GM18907 (cell line): ENCODE data around the gene GRIK1.

ENCODE experiments used
- ATAC-seq: cut with Tn5 transposase; IDR thresholded peaks from one replicate; pipeline ENCODE4 v1.9.1; 2021; ENCODE audit warnings: mild to moderate bottlenecking, moderate library complexity; ENCODE audit not compliant: unreplicated experiment

The GRIK1 gene

GRCh38 chr21:29550205-29550604, 389.6 kb downstream of the GRIK1 start:
- ATAC-seq = no peak

- ATAC-seq = no peak
Observed at GRCh38 chr21:29549614-29550013, 390.2 kb downstream of the GRIK1 start.

GRCh38 chr21:29547998-29548397, 391.8 kb downstream of the GRIK1 start:
- no peak for ATAC-seq

GRCh38 chr21:29546071-29546470, 393.7 kb downstream of the GRIK1 start:
- ATAC-seq = no peak

- no peak for ATAC-seq
Observed at GRCh38 chr21:29540289-29540688, 399.5 kb downstream of the GRIK1 start.

GRCh38 chr21:29538115-29538514, 401.7 kb downstream of the GRIK1 start:
- no peak for ATAC-seq

GRCh38 chr21:29534448-29534847, 405.3 kb downstream of the GRIK1 start:
- no peak for ATAC-seq

- no peak for ATAC-seq
Observed at GRCh38 chr21:29529139-29529538, 410.7 kb downstream of the GRIK1 start.

- no peak for ATAC-seq
Observed at GRCh38 chr21:29526545-29526944, 413.3 kb downstream of the GRIK1 start.

DNA sequence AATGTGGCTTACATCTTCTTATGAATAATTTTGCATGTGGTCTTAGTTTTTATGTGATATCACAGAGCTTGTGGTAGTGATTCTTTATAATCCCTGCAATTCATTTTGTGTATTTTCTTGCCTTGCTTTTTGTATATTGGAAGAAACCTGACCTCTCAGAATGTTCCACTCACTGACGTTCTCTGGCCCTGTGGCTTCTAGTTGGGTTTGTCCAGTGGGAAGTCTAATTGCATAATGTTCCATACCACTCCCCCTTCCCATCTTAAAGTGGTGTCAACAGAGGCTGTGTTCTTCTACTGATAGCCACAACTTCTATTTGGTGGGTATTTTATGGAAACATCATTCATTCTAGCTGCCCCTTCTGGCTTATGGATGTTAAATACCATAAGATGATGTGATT, 415.7 kb downstream of the GRIK1 start:
- no peak for ATAC-seq

GRCh38 chr21:29523646-29524045, 416.1 kb downstream of the GRIK1 start:
- ATAC-seq = no peak

DNA sequence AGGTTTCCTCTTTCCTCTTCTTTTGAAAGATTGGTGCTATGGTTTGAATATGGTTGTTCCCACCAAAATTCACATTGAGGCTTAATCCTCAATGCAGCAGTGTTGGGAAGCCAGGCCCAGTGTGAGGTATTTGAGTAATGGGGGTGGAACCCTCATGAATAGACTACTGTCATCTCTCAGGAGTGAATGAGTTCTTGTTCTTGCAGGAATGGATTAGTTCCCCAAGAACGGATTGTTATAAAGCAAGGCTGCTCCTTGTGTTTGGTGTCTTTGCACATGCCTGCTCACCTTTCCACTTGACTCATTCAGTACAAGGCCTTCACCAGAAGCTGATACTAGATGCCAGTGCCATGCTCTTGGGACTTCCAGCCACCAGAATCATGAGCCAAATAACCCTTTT, 417.9 kb downstream of the GRIK1 start:
- ATAC-seq = no peak

DNA sequence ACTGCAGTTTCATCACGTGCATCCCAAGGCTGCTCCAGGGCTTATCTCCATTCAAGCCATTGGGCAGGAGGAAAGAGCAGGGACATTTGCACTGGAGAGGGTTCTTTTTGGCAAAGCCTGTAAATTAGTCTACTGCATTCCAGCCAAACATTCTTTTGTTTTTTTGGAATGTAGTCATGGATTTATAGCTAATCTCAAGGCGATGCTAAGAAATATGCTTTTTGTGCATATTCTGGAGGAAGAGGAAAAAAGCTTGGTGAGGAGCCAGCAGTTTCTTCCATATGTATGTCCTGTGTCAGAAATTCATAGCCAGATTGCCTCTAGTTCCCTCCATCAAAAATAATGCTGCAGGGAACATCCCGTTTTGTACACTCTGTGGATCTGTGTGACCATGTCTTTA, 419.6 kb downstream of the GRIK1 start:
- no peak for ATAC-seq

DNA sequence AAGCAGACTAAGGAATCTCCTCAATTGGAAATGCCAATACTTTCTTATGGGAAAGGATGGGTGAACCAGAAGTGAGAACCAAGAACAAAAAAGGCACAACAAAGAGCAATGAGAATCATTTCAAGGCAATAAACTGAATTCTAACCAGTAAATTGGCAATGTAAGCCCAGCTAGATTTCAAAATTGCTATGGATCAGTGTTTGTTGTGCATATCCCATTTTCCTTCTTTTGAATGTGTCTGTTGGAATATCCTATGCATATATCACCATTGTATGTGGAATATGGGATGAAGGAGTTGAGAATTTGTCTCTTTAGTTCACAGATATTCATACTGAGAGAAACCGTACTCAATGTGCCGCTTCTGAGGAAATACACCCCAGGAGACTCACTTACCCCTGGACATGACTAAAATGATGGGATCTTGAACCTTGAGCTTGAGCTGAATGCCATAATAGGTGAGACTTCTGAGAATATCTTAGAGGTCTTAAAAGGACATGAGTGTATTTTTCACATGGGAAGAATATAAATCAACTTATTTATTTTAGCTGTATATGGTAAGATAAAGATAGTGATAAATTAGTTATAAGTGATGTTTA, 425.0 kb downstream of the GRIK1 start:
- ATAC-seq = no peak

GRCh38 chr21:29513535-29513934, 426.3 kb downstream of the GRIK1 start:
- ATAC-seq = no peak

DNA sequence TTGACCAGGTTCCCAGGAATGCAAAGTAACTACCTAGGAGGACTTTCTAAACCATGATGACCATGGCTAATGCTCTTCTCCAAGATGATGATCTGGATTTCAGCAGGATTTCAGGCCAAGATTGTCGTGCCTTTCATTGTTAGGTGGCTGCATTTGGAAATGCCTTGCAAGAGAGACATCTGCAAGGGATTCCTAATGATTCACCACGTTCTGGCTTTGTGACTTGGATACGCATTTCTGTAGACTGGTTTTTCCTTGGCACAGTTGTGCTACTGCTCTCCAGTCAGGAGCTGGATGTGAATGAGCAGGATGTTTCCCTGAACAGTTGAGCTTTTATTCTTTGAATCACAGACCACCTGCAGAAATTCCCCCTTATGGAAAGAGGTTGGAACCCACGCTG, 428.7 kb downstream of the GRIK1 start:
- ATAC-seq = no peak

GRCh38 chr21:29509121-29509520, 430.7 kb downstream of the GRIK1 start:
- ATAC-seq = no peak

- ATAC-seq = no peak
Observed at GRCh38 chr21:29508301-29508700, 431.5 kb downstream of the GRIK1 start.

- no peak for ATAC-seq
Observed at GRCh38 chr21:29506947-29507346, 432.8 kb downstream of the GRIK1 start.

- no peak for ATAC-seq
Observed at GRCh38 chr21:29506214-29506613, 433.6 kb downstream of the GRIK1 start.

DNA sequence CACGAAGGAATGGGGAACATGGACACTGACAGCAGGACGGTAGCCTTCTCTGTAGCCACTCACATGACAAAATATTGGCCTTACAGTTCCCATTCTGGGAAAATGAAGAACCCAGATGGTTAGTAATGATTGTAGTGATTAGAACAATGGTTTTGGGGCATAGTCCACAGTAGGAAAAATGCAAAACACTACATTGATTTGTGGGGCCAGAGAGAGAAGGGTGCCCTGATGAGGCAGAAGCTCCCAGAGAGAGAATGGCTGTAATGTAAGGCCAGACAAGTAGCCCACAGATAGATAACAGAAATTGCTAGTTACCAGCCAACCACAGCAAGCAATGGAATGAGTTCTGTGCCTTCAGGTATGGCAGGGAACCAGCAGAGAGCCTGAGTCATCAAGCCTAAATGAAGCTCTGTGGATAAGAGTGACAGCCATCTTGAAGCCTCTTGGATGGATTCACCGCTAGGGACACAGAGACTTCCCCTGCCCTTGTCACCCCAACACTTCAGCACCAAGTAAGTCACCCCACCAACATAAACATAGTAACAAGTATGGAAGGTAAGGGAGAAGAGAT, 435.0 kb downstream of the GRIK1 start:
- ATAC-seq = no peak

DNA sequence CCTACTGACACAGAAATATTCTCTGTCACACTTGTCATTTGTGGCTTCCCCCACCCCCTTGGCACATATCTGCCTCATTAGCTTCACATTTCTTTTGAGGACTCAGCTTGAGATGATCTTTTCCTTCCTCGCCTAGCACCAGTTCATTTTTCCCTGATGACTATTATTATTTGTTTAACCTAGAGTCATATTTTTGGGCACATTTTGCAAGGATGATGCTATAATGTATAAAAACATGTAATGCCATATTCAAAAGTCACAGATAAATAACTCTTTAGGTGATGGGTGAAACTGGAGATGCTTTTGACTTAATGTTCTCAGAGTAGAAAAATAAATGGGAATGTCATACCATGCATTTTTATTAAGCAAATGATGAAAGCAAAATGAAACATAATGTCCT, 438.3 kb downstream of the GRIK1 start:
- ATAC-seq = no peak

DNA sequence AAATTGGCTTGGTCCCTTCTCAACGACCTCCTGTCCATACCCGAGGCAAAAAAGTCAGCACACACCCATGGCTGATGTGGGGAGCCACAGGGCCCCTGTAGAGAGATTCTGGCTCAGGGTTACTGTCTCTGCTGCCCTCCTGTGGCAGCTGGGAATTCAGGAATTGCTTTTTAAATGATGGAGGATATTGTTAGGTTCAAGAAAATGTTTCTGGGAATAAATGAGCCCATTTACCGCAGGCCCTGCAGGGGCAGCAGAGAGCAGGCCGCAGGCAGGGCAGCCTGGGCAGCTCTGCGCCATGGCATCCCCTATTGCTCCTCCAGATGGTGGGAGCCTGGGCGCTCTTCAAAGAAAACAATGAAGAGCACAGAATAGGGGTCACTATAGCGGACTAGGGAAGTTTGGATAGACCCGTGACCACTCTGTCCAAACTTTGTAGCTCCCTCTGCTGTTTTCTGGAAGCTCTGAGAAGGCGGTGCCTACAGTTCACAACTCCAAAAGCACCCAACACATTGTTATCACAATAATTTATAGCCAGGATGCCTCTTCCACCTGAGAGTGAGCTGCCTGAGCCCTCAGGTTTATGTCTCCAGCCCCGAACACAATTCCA, 440.0 kb downstream of the GRIK1 start:
- no peak for ATAC-seq
